Amniotic stem cell (primary cell): ENCODE results near the gene TMEM204.

ENCODE experiments used
- DNase-seq: peaks from one replicate; lab custom pipeline; 2025; lab: John Stamatoyannopoulos, UW

The TMEM204 gene

DNA sequence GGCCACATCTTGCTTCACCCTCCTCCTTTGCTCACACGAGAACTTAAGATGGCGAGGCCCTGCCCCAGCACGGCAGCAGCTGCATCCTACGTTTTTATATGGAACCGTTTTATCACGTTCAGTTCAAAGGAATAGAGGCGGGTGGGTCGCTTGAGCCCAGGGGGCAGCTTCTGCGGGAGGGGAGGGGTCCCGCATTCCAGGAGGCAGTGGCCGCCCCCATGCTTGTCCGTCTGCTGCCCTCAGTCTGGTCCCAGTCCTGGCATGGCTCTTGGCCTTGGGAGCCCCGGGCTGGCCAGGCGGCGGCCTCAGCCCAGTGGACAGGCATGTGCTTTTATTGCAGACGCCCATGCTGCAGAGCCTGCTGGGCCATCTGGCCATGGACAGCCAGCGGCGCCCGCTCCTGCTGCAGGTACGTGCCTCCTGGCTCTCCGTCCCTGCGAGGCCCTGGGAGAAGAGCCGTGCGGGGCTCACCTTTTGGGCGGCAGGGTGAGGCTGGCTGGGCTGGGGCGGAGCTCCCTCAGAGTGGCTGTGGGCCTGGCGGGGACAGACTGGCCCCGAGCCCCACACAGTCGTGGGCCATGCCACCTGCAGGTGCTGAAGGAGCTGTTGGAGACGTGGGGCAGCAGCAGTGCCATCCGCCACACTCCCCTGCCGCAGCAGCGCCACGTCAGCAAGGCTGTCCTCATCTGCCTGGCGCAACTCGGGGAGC lies 33.6 kb upstream of the TMEM204 start:
- DNase-seq: no peak

- no peak for DNase-seq
Observed at GRCh38 chr16:1500465-1501150, 32.9 kb upstream of the TMEM204 start.

- no peak for DNase-seq
Observed at GRCh38 chr16:1501630-1502029, 31.8 kb upstream of the TMEM204 start.

DNA sequence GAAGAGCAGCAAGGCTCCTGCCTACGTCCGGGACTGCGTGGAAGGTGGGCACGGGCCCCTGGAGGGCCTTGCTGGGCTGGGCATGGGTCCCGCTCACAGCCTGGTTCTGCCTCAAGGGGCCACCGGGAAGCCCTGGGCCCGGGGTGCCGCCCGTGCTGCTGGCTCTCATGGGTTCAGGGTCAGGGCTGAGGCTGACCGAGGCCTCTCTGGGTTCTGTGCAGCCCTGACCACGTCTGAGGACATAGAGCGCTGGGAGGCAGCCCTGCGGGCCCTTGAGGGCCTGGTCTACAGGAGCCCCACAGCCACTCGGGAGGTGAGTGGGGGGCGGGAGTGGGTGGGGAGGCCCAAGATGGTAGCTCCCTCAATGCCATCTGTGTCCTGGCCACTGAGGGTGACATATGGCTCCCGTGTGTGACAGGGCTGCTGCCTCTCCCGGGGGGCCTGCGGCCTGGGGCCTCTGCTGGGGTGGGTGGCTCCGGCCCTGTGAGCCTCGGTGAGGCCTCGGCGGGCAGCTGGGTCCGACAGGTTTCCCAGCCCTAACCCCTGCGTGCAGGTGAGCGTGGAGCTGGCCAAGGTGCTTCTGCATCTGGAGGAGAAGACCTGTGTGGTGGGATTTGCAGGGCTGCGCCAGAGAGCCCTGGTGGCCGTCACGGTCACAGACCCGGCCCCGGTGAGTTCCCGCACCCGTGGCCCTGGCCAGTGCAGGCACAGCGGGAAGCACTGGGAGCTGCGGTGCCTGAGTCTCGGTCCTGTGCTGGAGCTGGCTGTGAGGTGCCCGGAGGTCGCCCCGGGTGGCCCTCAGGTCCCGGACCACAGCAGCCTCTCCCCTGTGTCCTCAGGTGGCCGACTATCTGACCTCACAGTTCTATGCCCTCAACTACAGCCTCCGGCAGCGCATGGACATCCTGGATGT lies 31.1 kb upstream of the TMEM204 start:
- no peak for DNase-seq

DNA sequence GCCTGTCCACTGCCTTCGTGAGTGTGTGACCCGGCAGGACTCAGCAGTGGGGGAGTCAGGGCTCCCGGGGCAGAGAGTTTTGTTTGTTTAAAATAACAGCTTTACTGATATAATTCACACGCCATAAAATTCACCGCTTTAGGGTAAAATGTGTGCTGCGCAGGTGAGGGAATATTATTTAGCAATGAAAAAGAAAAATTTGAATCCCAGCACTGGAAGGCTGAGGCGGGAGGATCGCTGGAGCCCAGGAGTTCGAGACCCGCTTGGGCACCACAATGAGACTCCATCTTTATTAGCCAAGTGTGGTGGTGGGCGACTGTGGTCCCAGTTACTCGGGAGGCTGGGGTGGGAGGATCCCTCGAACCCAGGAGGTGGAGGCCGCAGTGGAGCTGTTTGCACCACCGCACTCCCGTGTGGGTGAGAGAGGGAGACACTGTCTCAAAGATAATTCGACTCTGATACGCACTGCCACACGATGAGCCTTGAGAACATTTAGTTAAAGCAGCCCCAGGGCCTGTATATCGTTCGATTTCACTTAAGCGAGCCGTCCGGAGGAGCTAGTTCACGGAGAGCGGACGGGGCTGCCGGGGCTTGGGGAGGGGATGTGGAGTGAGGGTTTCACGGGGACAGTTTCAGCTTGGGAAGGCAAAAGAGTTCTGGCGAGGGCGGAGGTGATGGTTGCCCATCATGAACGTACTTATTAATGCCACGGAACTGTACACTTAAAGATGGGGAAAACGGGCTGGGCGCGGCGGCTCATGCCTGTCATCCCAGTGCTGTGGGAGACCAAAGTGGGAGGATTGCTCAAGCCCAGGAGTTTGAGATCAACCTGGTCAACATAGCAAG lies 30.1 kb upstream of the TMEM204 start:
- DNase-seq: no peak

- no peak for DNase-seq
Observed at GRCh38 chr16:1505073-1505844, 28.2 kb upstream of the TMEM204 start.

DNA sequence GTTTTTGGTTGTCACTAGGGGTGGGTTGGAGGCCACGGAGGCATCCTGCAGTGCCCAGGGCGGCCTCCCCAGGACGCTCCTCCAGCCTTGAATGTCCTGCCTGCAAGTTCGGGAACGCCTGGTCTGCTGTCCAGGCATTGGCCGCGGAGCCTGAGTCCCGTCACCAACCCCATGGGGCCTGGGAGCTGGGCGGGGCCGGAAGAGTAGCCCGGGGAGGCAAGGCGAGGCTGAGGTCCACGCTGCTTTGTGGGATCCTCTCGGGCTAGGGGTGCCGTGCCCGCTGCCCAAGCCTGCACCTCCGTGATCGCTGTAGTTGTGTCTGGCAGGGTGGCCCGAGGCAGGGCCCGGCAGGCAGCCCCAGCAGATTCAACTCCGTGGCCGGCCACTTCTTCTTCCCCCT lies 27.6 kb upstream of the TMEM204 start:
- no peak for DNase-seq

GRCh38 chr16:1506494-1507213 lies 26.8 kb upstream of the TMEM204 start:
- DNase-seq: no peak

- DNase-seq: no peak
Observed at GRCh38 chr16:1508494-1509187, 24.8 kb upstream of the TMEM204 start.

GRCh38 chr16:1509307-1510221 lies 23.9 kb upstream of the TMEM204 start:
- DNase-seq: no peak

GRCh38 chr16:1510272-1510671 lies 23.2 kb upstream of the TMEM204 start:
- DNase-seq: no peak

GRCh38 chr16:1510941-1511351 lies 22.5 kb upstream of the TMEM204 start:
- no peak for DNase-seq

DNA sequence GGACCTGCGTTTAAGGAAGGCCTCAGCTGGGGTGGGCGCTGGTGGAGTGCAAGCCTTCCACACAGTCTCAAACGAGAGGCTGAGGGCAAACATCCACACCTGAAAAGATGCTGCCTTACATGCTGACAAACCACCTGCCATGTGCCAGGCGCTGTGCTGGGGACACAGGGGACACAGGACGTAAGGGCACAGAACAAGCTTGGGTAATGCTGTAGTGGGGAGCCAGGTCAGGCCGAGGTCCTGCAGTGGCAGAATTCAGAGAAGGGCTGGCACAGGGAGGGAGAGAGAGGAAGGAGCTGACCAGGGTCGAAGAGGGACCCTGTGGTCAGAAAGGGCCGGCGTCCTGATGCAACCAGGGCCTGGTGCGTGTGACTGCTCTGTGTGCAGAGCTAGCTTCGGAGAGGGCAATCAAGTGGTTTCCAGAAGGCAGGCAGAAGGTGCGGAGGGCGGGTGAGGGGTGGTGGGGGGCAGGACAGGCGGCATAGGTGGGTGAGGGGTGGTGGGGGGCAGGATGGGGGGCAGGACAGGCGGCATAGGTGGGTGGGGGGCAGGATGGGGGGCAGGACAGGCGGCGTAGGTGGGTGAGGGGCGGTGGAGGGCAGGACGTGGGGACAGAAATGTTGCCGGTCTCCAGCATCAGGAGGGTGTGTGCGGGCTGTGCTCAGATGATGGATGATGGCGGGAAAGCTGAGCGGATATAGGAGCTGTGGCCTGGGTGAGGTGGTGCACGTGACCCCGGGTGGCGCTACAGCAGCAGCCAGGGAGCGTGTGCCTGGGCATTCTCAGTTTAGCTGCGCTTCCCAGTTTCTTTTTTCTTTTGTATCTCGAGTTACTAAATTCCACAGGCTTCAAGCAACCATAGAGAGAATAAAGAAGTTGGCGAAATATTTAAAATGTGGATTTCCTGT lies 21.6 kb upstream of the TMEM204 start:
- no peak for DNase-seq

- no peak for DNase-seq
Observed at GRCh38 chr16:1512774-1513173, 20.7 kb upstream of the TMEM204 start.

- no peak for DNase-seq
Observed at GRCh38 chr16:1514507-1514906, 19.0 kb upstream of the TMEM204 start.

DNA sequence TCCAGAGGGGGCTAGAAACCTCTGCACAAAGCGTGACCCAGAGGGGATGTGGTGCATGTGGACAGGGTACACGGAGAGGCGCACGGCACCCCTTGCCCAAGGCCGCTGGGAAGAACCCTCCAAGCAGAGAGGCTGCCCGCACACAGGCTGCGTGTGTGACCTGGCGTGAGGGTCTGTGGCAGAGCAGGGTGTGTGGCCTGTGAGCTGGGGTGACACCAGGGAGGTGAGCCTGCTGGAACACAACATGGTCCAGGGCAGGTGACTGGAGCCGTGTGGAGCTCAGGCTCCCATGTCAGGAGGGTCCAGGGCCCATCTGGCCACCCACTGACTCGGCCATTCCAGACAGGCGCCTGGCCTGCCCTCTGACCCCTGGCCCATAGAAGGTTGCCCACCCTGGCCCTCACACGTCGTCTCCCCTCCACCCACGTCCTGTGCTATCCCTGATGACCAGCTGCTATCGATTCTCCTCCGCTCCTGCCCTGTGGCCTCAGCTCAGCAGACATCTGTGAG lies 14.8 kb upstream of the TMEM204 start:
- no peak for DNase-seq

- no peak for DNase-seq
Observed at GRCh38 chr16:1519831-1520230, 13.6 kb upstream of the TMEM204 start.
